ENCODE measurements around the gene SLC2A9. TPM values are rescaled to one million over a fixed set of nuclear protein-coding genes. Genes with fewer than 3 reads are reported as not detected.

SLC2A9 gene
- total RNA-seq, 2 experiments from 2014 or later, result not detected

GRCh38 chr4:9938933-9939332, 82.4 kb downstream of the SLC2A9 start:
- CTCF ChIA-PET (ENCODE audit: unreplicated experiment), result no interaction called here
- no peak overlapping the region for H3K27ac ChIP-seq (ENCODE audit: low read depth, low read length, poor library complexity, severe bottlenecking)
- H3K9me3 ChIP-seq (ENCODE audit: low read length), result no peaks in the 10 kb centered on the region
- no peaks in the 10 kb centered on the region for H3K9me2 ChIP-seq (ENCODE audit: insufficient read depth, low read length)
- H2AFZ ChIP-seq (ENCODE audit: low read length), result no peak overlapping the region
- POLR2A ChIA-PET, result no interaction called here
- no peaks in the 10 kb centered on the region for H4K20me1 ChIP-seq (ENCODE audit: insufficient read depth, low read length)
- H3K4me2 ChIP-seq (ENCODE audit: low read length), result no peak overlapping the region
- BruUV-seq (replicated peaks), result no TSS peak
- TF ChIP-seq EZH2phosphoT487 (IDR thresholded peaks at IDR 0.05; ENCODE audit: borderline replicate concordance, low read depth, low read length), result no peak
- TF ChIP-seq CTCF (conservative IDR thresholded peaks at IDR 0.05; ENCODE audit: low read length), result no peak
- no peaks in the 10 kb centered on the region for H3K4me1 ChIP-seq (ENCODE audit: insufficient read depth, low read length, poor library complexity, severe bottlenecking)
- intact Hi-C loops (cut with micrococcal nuclease; ENCODE audit: unreplicated experiment), result no loop called here
- DNase-seq (ENCODE audit: low spot score), result no peak
- H3K36me3 ChIP-seq (ENCODE audit: insufficient read depth, low read length), result no peaks in the 10 kb centered on the region
- no peaks in the 10 kb centered on the region for H3K79me2 ChIP-seq (ENCODE audit: insufficient read depth, low read depth, low read length)
- no peak overlapping the region for H3K4me3 ChIP-seq (ENCODE audit: low read depth, low read length, poor library complexity, severe bottlenecking)

- POLR2A ChIA-PET, result no interaction called here
- no peak for TF ChIP-seq EZH2phosphoT487 (IDR thresholded peaks at IDR 0.05; ENCODE audit: borderline replicate concordance, low read depth, low read length)
- no peak for TF ChIP-seq CTCF (conservative IDR thresholded peaks at IDR 0.05; ENCODE audit: low read length)
- H3K9me3 ChIP-seq (ENCODE audit: low read length), result no peaks in the 10 kb centered on the region
- H3K4me3 ChIP-seq (ENCODE audit: low read depth, low read length, poor library complexity, severe bottlenecking), result no peak overlapping the region
- CTCF ChIA-PET (ENCODE audit: unreplicated experiment), result no interaction called here
- no peak overlapping the region for H3K4me2 ChIP-seq (ENCODE audit: low read length)
- BruUV-seq (replicated peaks), result no TSS peak
- no peaks in the 10 kb centered on the region for H3K79me2 ChIP-seq (ENCODE audit: insufficient read depth, low read depth, low read length)
- H2AFZ ChIP-seq (ENCODE audit: low read length), result no peak overlapping the region
- H3K27ac ChIP-seq (ENCODE audit: low read depth, low read length, poor library complexity, severe bottlenecking), result no peak overlapping the region
- H3K4me1 ChIP-seq (ENCODE audit: insufficient read depth, low read length, poor library complexity, severe bottlenecking), result no peaks in the 10 kb centered on the region
- intact Hi-C loops (cut with micrococcal nuclease; ENCODE audit: unreplicated experiment), result no loop called here
- H3K36me3 ChIP-seq (ENCODE audit: insufficient read depth, low read length), result no peaks in the 10 kb centered on the region
- no peaks in the 10 kb centered on the region for H3K9me2 ChIP-seq (ENCODE audit: insufficient read depth, low read length)
- no peaks in the 10 kb centered on the region for H4K20me1 ChIP-seq (ENCODE audit: insufficient read depth, low read length)
- no peak for DNase-seq (ENCODE audit: low spot score)
Measured at GRCh38 chr4:9937078-9937477, 84.2 kb downstream of the SLC2A9 start.

GRCh38 chr4:9936129-9936644, 85.1 kb downstream of the SLC2A9 start:
- H3K4me3 ChIP-seq (ENCODE audit: low read depth, low read length, poor library complexity, severe bottlenecking), result no peak overlapping the region
- no peak for DNase-seq (ENCODE audit: low spot score)
- intact Hi-C loops (cut with micrococcal nuclease; ENCODE audit: unreplicated experiment), result no loop called here
- CTCF ChIA-PET (ENCODE audit: unreplicated experiment), result no interaction called here
- no peak overlapping the region for H2AFZ ChIP-seq (ENCODE audit: low read length)
- TF ChIP-seq EZH2phosphoT487 (IDR thresholded peaks at IDR 0.05; ENCODE audit: borderline replicate concordance, low read depth, low read length) (no peak), CTCF (conservative IDR thresholded peaks at IDR 0.05; ENCODE audit: low read length) (no peak)
- H3K36me3 ChIP-seq (ENCODE audit: insufficient read depth, low read length), result no peaks in the 10 kb centered on the region
- H3K4me1 ChIP-seq (ENCODE audit: insufficient read depth, low read length, poor library complexity, severe bottlenecking), result no peaks in the 10 kb centered on the region
- H4K20me1 ChIP-seq (ENCODE audit: insufficient read depth, low read length), result no peaks in the 10 kb centered on the region
- no peaks in the 10 kb centered on the region for H3K9me3 ChIP-seq (ENCODE audit: low read length)
- no peaks in the 10 kb centered on the region for H3K79me2 ChIP-seq (ENCODE audit: insufficient read depth, low read depth, low read length)
- POLR2A ChIA-PET, result no interaction called here
- H3K27ac ChIP-seq (ENCODE audit: low read depth, low read length, poor library complexity, severe bottlenecking), result no peak overlapping the region
- H3K4me2 ChIP-seq (ENCODE audit: low read length), result no peak overlapping the region
- no TSS peak for BruUV-seq (replicated peaks)
- no peaks in the 10 kb centered on the region for H3K9me2 ChIP-seq (ENCODE audit: insufficient read depth, low read length)

All from OCI-LY7 (cell line).